GM06990 (cell line): ENCODE data around the gene TNFAIP2.
"Not testable (repeated sequence)": the region's sequence is repeated elsewhere in the genome, so short reads cannot be mapped to it uniquely, and the experiment has no call there.

Experiments
- DNase-seq: peaks from one replicate; pipeline ENCODE4 v3.0.0-alpha.2; 2011; ENCODE audit not compliant: insufficient read length; ENCODE audit errors: extremely low read depth
- H3K27me3 ChIP-seq: replicated peaks from 2 replicates; pipeline ENCODE4 v1.6.0; 2011; ENCODE audit warnings: low read length; ENCODE audit not compliant: control insufficient read depth, insufficient read depth
- H3K36me3 ChIP-seq: 2 replicates; pipeline ENCODE4 v1.5.1; 2011; ENCODE audit warnings: low read length; ENCODE audit not compliant: control insufficient read depth, insufficient read depth
- H3K4me3 ChIP-seq: replicated peaks from 2 replicates; pipeline ENCODE4 v1.5.1; 2011; ENCODE audit warnings: low read depth, mild to moderate bottlenecking, control low read depth, low read length
- CTCF ChIP-seq: IDR thresholded peaks from 2 replicates; pipeline ENCODE4 v1.5.1; 2011; ENCODE audit warnings: low read length, control low read depth, mild to moderate bottlenecking, inconsistent platforms; ENCODE audit not compliant: insufficient read depth, poor library complexity, severe bottlenecking

The TNFAIP2 gene

GRCh38 chr14:103115845-103116572 lies 7.3 kb upstream of the TNFAIP2 start:
- Histone ChIP-seq H3K4me3 (no peak overlapping the region), H3K36me3 (no peaks in the 10 kb centered on the region), H3K27me3 (no peaks in the 10 kb centered on the region)
- no peak for TF ChIP-seq CTCF
- no peak for DNase-seq

- no peaks in the 10 kb centered on the region for H3K36me3 ChIP-seq
- no peak for DNase-seq
- H3K27me3 ChIP-seq: no peaks in the 10 kb centered on the region
- H3K4me3 ChIP-seq: no peak overlapping the region
- TF ChIP-seq CTCF: no peak
Observed at GRCh38 chr14:103116636-103117035, 6.6 kb upstream of the TNFAIP2 start.

- not testable (repeated sequence) for H3K27me3 ChIP-seq, H3K36me3 ChIP-seq, H3K4me3 ChIP-seq, DNase-seq
Observed at GRCh38 chr14:103117499-103117898, 5.8 kb upstream of the TNFAIP2 start.

- no peak for TF ChIP-seq CTCF
- DNase-seq: no peak
- no peaks in the 10 kb centered on the region for H3K27me3 ChIP-seq
- no peak overlapping the region for H3K4me3 ChIP-seq
- no peaks in the 10 kb centered on the region for H3K36me3 ChIP-seq
Observed at GRCh38 chr14:103118018-103118662, 5.1 kb upstream of the TNFAIP2 start.

GRCh38 chr14:103118663-103119404 lies 4.4 kb upstream of the TNFAIP2 start:
- no peak for TF ChIP-seq CTCF
- no peaks in the 10 kb centered on the region for H3K27me3 ChIP-seq
- no peak overlapping the region for H3K4me3 ChIP-seq
- no peak for DNase-seq
- no peaks in the 10 kb centered on the region for H3K36me3 ChIP-seq

GRCh38 chr14:103119527-103119926 lies 3.7 kb upstream of the TNFAIP2 start:
- not testable (repeated sequence) for H3K4me3 ChIP-seq, H3K36me3 ChIP-seq, H3K27me3 ChIP-seq, DNase-seq
